HUES64 (cell line): ENCODE results near the gene ADAM11. TPM values are rescaled to one million over a fixed set of nuclear protein-coding genes. Genes with fewer than 3 reads are reported as not detected.
"Not testable (repeated sequence)": the region's sequence is repeated elsewhere in the genome, so short reads cannot be mapped to it uniquely, and the experiment has no call there.

ENCODE experiments used
- H3K27ac ChIP-seq: 2 replicates; pipeline ENCODE4 v1.7.0; 2013; ENCODE audit warnings: low read depth, low read length, inconsistent platforms
- H3K27me3 ChIP-seq: 2 replicates; pipeline ENCODE4 v1.6.1; 2013; ENCODE audit warnings: mild to moderate bottlenecking, low read length; ENCODE audit not compliant: insufficient read depth
- H3K36me3 ChIP-seq: 2 replicates; pipeline ENCODE4 v1.6.1; 2013; ENCODE audit warnings: mild to moderate bottlenecking, low read length; ENCODE audit not compliant: insufficient read depth
- H3K4me1 ChIP-seq: 2 replicates; pipeline ENCODE4 v1.6.1; 2013; ENCODE audit warnings: mild to moderate bottlenecking, low read length, moderate library complexity; ENCODE audit not compliant: insufficient read depth
- H3K4me3 ChIP-seq: 2 replicates; pipeline ENCODE4 v1.5.1; 2013; ENCODE audit warnings: mild to moderate bottlenecking, low read length, moderate library complexity
- H3K9ac ChIP-seq: 2 replicates; pipeline ENCODE4 v1.6.1; 2013; ENCODE audit warnings: mild to moderate bottlenecking, low read depth, low read length
- H3K9me3 ChIP-seq: 2 replicates; pipeline ENCODE4 v1.6.1; 2013; ENCODE audit warnings: low read depth, low read length; ENCODE audit not compliant: insufficient read depth
- WGBS: fragments of 150-250, 120-280 bp; methylation state at CpG from one replicate; pipeline ENCODE4 v1.1.7; 2013; ENCODE audit warnings: missing lambda C conversion rate; 5-methylcytosine and 5-hydroxymethylcytosine counted together
- polyA plus RNA-seq, 2 experiments: library from polyadenylated mRNA; stranded (reverse); fragments of 50-300 nt; gene quantifications; one replicate each; pipeline ENCODE4 v1.2.3, GENCODE V29; 2013

The ADAM11 gene
- polyA plus RNA-seq (2013, experiment 1 of 2) = 2.1 TPM
- polyA plus RNA-seq (2013, experiment 2 of 2) = 1.8 TPM

- Histone ChIP-seq H3K4me1 (no peaks in the 10 kb centered on the region), H3K9me3 (no peaks in the 10 kb centered on the region), H3K9ac (0 out of 2 replicates have a peak within 1 kb of the TSS, but pooled peaks have one; percentile 1), H3K4me3 (peak within 1 kb of the TSS; percentile 49), H3K36me3 (no peaks in the 10 kb centered on the region), H3K27me3 (peaks cover 42% of the 10 kb centered on the region), H3K27ac (no peak within 1 kb of the TSS)
- 4% methylated on average over 70 of the region's 74 CpGs for WGBS
Measured at GRCh38 chr17:44758414-44759085, at the start of gene ADAM11. Gene ADAM11 (plus strand): TSS chr17:44758988. CDS start chr17:44759200, 212 bp downstream.

- H3K27me3 ChIP-seq = no peaks in the 10 kb centered on the region
- peaks cover 51% of the 10 kb centered on the region for H3K36me3 ChIP-seq
- WGBS = 96% methylated on average over 1 of the region's 1 CpG
- no peak overlapping the region for H3K27ac ChIP-seq
- H3K4me1 ChIP-seq = no peaks in the 10 kb centered on the region
- no peak overlapping the region for H3K9ac ChIP-seq
- H3K4me3 ChIP-seq = no peak overlapping the region
- no peaks in the 10 kb centered on the region for H3K9me3 ChIP-seq
Measured at GRCh38 chr17:44719444-44719843, 39.3 kb upstream of the ADAM11 start.

GRCh38 chr17:44722254-44722653 lies 36.5 kb upstream of the ADAM11 start:
- no peaks in the 10 kb centered on the region for H3K4me1 ChIP-seq
- 80% methylated on average over 5 of the region's 5 CpGs for WGBS
- no peak overlapping the region for H3K9ac ChIP-seq
- peaks cover 61% of the 10 kb centered on the region for H3K36me3 ChIP-seq
- no peak overlapping the region for H3K4me3 ChIP-seq
- H3K27ac ChIP-seq = no peak overlapping the region
- no peaks in the 10 kb centered on the region for H3K27me3 ChIP-seq
- H3K9me3 ChIP-seq = no peaks in the 10 kb centered on the region

GRCh38 chr17:44726121-44726520 lies 32.7 kb upstream of the ADAM11 start:
- H3K4me3 ChIP-seq, H3K9me3 ChIP-seq, H3K27me3 ChIP-seq, H3K9ac ChIP-seq, H3K27ac ChIP-seq, H3K4me1 ChIP-seq: not testable (repeated sequence)
- H3K36me3 ChIP-seq = peaks cover 63% of the 10 kb centered on the region
- WGBS = 96% methylated on average over 4 of the region's 6 CpGs

GRCh38 chr17:44733753-44734152 lies 25.0 kb upstream of the ADAM11 start:
- H3K4me3 ChIP-seq = no peak overlapping the region
- no peak overlapping the region for H3K9ac ChIP-seq
- WGBS = 75% methylated on average over 5 of the region's 5 CpGs
- H3K4me1 ChIP-seq = peaks cover 12% of the 10 kb centered on the region
- no peak overlapping the region for H3K27ac ChIP-seq
- no peaks in the 10 kb centered on the region for H3K9me3 ChIP-seq
- H3K36me3 ChIP-seq = peaks cover 70% of the 10 kb centered on the region
- no peaks in the 10 kb centered on the region for H3K27me3 ChIP-seq

- peaks cover 12% of the 10 kb centered on the region for H3K4me1 ChIP-seq
- WGBS = 96% methylated on average over 2 of the region's 2 CpGs
- H3K9me3 ChIP-seq = no peaks in the 10 kb centered on the region
- no peak overlapping the region for H3K4me3 ChIP-seq
- H3K27me3 ChIP-seq = no peaks in the 10 kb centered on the region
- no peak overlapping the region for H3K27ac ChIP-seq
- H3K9ac ChIP-seq = no peak overlapping the region
- H3K36me3 ChIP-seq = peaks cover 67% of the 10 kb centered on the region
Measured at GRCh38 chr17:44734272-44734671, 24.5 kb upstream of the ADAM11 start.

GRCh38 chr17:44736551-44737240 lies 22.1 kb upstream of the ADAM11 start:
- H3K9ac ChIP-seq = no peak overlapping the region
- 91% methylated on average over 12 of the region's 12 CpGs for WGBS
- H3K4me1 ChIP-seq = peaks cover 12% of the 10 kb centered on the region
- no peaks in the 10 kb centered on the region for H3K9me3 ChIP-seq
- H3K27me3 ChIP-seq = no peaks in the 10 kb centered on the region
- no peak overlapping the region for H3K27ac ChIP-seq
- peaks cover 63% of the 10 kb centered on the region for H3K36me3 ChIP-seq
- H3K4me3 ChIP-seq = no peak overlapping the region

- H3K9me3 ChIP-seq = no peaks in the 10 kb centered on the region
- WGBS = 82% methylated on average over 3 of the region's 3 CpGs
- H3K27ac ChIP-seq = peak overlapping the region; percentile 9; the same call in 1 of the 2 replicates
Measured at GRCh38 chr17:44738214-44738906, 20.4 kb upstream of the ADAM11 start.

GRCh38 chr17:44741316-44741715 lies 17.5 kb upstream of the ADAM11 start:
- no peaks in the 10 kb centered on the region for H3K27me3 ChIP-seq
- H3K9ac ChIP-seq = no peak overlapping the region
- peaks cover 50% of the 10 kb centered on the region for H3K36me3 ChIP-seq
- no peak overlapping the region for H3K27ac ChIP-seq
- 92% methylated on average over 8 of the region's 8 CpGs for WGBS
- H3K4me3 ChIP-seq = no peak overlapping the region
- peaks cover 12% of the 10 kb centered on the region for H3K4me1 ChIP-seq
- H3K9me3 ChIP-seq = no peaks in the 10 kb centered on the region

More at GRCh38 chr17:44738214-44738906, 20.4 kb upstream of the ADAM11 start:
- H3K36me3 ChIP-seq = peaks cover 58% of the 10 kb centered on the region
- no peak overlapping the region for H3K4me3 ChIP-seq
- no peaks in the 10 kb centered on the region for H3K27me3 ChIP-seq
- H3K4me1 ChIP-seq = peaks cover 12% of the 10 kb centered on the region
- 0 out of 2 replicates have a peak overlapping the region, but pooled peaks have one; percentile 40 for H3K9ac ChIP-seq

GRCh38 chr17:44745301-44745700 lies 13.5 kb upstream of the ADAM11 start:
- Histone ChIP-seq H3K36me3 (peaks cover 46% of the 10 kb centered on the region), H3K9me3 (no peaks in the 10 kb centered on the region), H3K27me3 (no peaks in the 10 kb centered on the region), H3K4me3 (no peak overlapping the region), H3K27ac (no peak overlapping the region), H3K4me1 (no peaks in the 10 kb centered on the region), H3K9ac (no peak overlapping the region)
- 100% methylated on average over 1 of the region's 1 CpG for WGBS

GRCh38 chr17:44745738-44746137 lies 13.1 kb upstream of the ADAM11 start:
- peaks cover 49% of the 10 kb centered on the region for H3K36me3 ChIP-seq
- WGBS = 96% methylated on average over 4 of the region's 5 CpGs

More at GRCh38 chr17:44745738-44746137, 13.1 kb upstream of the ADAM11 start:
- H3K9me3 ChIP-seq, H3K9ac ChIP-seq, H3K4me1 ChIP-seq, H3K27me3 ChIP-seq, H3K27ac ChIP-seq, H3K4me3 ChIP-seq: not testable (repeated sequence)
